ENCODE data around the gene SGSM1. TPM values are rescaled to one million over a fixed set of nuclear protein-coding genes. Genes with fewer than 3 reads are reported as not detected.

The SGSM1 gene
- total and polyA plus RNA-seq, 2 donors (not counting 1 experiment from before 2014, with no cell fraction given): not detected

- Histone ChIP-seq H3K4me1 (ENCODE audit: control insufficient read depth, extremely low read depth, insufficient read depth, low read length) (no peaks in the 10 kb centered on the region), H4K20me1 (ENCODE audit: control insufficient read depth, extremely low read depth, insufficient read depth, low read length) (no peaks in the 10 kb centered on the region), H3K9ac (ENCODE audit: insufficient read depth, low read length) (no peak overlapping the region), H3K36me3 (ENCODE audit: control insufficient read depth, insufficient read depth, low read length) (no peaks in the 10 kb centered on the region), H3K79me2 (ENCODE audit: control insufficient read depth, insufficient read depth, low read length) (no peaks in the 10 kb centered on the region), H3K4me2 (ENCODE audit: extremely low read depth, insufficient read depth, low read length) (no peak overlapping the region), H3K4me3 (replicated peaks in 1 of 4; ENCODE audit: control extremely low read depth in 1 of 4, insufficient read depth in 1 of 4, low read depth in 3 of 4, low read length in 4 of 4) (no peak overlapping the region), H3K27me3 (ENCODE audit: control insufficient read depth, insufficient read depth, low read length) (peaks cover 3% of the 10 kb centered on the region), H3K9me3 (ENCODE audit: control insufficient read depth, insufficient read depth, low read depth, low read length) (no peaks in the 10 kb centered on the region), H2AFZ (ENCODE audit: low read length) (no peak overlapping the region), H3K27ac (ENCODE audit: insufficient read depth, low read length) (no peak overlapping the region)
- no peak for TF ChIP-seq CTCF (conservative IDR thresholded peaks at IDR 0.05 in 1 of 2, IDR thresholded peaks at IDR 0.05 in 1 of 2; ENCODE audit: low read depth in 1 of 2, low read length in 2 of 2)
- DNase-seq (ENCODE audit: low read depth in 2 of 2): no peak
Observed at GRCh38 chr22:24826710-24827285, 20.8 kb downstream of the SGSM1 start.

- TF ChIP-seq EZH2 (IDR thresholded peaks at IDR 0.05; ENCODE audit: low read length, missing control alignments): no peak
- no peak for TF ChIP-seq CTCF (conservative IDR thresholded peaks at IDR 0.05 in 1 of 2, IDR thresholded peaks at IDR 0.05 in 1 of 2; ENCODE audit: low read depth in 1 of 2, low read length in 2 of 2)
- H3K4me2 ChIP-seq (ENCODE audit: extremely low read depth, insufficient read depth, low read length): no peak overlapping the region
- H3K36me3 ChIP-seq (ENCODE audit: control insufficient read depth, insufficient read depth, low read length): no peaks in the 10 kb centered on the region
- no peak overlapping the region for H3K9ac ChIP-seq (ENCODE audit: insufficient read depth, low read length)
- no peak overlapping the region for H3K27ac ChIP-seq (ENCODE audit: insufficient read depth, low read length)
- no peak overlapping the region for H2AFZ ChIP-seq (ENCODE audit: low read length)
- peaks cover 3% of the 10 kb centered on the region for H3K27me3 ChIP-seq (ENCODE audit: control insufficient read depth, insufficient read depth, low read length)
- H3K4me3 ChIP-seq (replicated peaks in 1 of 4; ENCODE audit: control extremely low read depth in 1 of 4, insufficient read depth in 1 of 4, low read depth in 3 of 4, low read length in 4 of 4): no peak overlapping the region
- H4K20me1 ChIP-seq (ENCODE audit: control insufficient read depth, extremely low read depth, insufficient read depth, low read length): no peaks in the 10 kb centered on the region
- no peaks in the 10 kb centered on the region for H3K79me2 ChIP-seq (ENCODE audit: control insufficient read depth, insufficient read depth, low read length)
- H3K9me3 ChIP-seq (ENCODE audit: control insufficient read depth, insufficient read depth, low read depth, low read length): no peaks in the 10 kb centered on the region
- DNase-seq (ENCODE audit: low read depth in 2 of 2): no peak
- no peaks in the 10 kb centered on the region for H3K4me1 ChIP-seq (ENCODE audit: control insufficient read depth, extremely low read depth, insufficient read depth, low read length)
Observed at GRCh38 chr22:24827296-24827695, 21.3 kb downstream of the SGSM1 start.

GRCh38 chr22:24830205-24830979 is 24.4 kb downstream of the SGSM1 start:
- Histone ChIP-seq H3K4me2 (ENCODE audit: extremely low read depth, insufficient read depth, low read length) (no peak overlapping the region), H3K36me3 (ENCODE audit: control insufficient read depth, insufficient read depth, low read length) (no peaks in the 10 kb centered on the region), H4K20me1 (ENCODE audit: control insufficient read depth, extremely low read depth, insufficient read depth, low read length) (no peaks in the 10 kb centered on the region), H3K9ac (ENCODE audit: insufficient read depth, low read length) (no peak overlapping the region), H3K79me2 (ENCODE audit: control insufficient read depth, insufficient read depth, low read length) (no peaks in the 10 kb centered on the region), H3K27me3 (ENCODE audit: control insufficient read depth, insufficient read depth, low read length) (peaks cover 3% of the 10 kb centered on the region), H3K4me1 (ENCODE audit: control insufficient read depth, extremely low read depth, insufficient read depth, low read length) (no peaks in the 10 kb centered on the region), H3K9me3 (ENCODE audit: control insufficient read depth, insufficient read depth, low read depth, low read length) (no peaks in the 10 kb centered on the region), H2AFZ (ENCODE audit: low read length) (no peak overlapping the region), H3K27ac (ENCODE audit: insufficient read depth, low read length) (no peak overlapping the region), H3K4me3 (replicated peaks in 1 of 4; ENCODE audit: control extremely low read depth in 1 of 4, insufficient read depth in 1 of 4, low read depth in 3 of 4, low read length in 4 of 4) (no peak overlapping the region)
- DNase-seq (ENCODE audit: low read depth in 2 of 2): no peak
- TF ChIP-seq CTCF (conservative IDR thresholded peaks at IDR 0.05 in 1 of 2, IDR thresholded peaks at IDR 0.05 in 1 of 2; ENCODE audit: low read depth in 1 of 2, low read length in 2 of 2): no peak
- TF ChIP-seq EZH2 (IDR thresholded peaks at IDR 0.05; ENCODE audit: low read length, missing control alignments): no peak

Data from fibroblast of lung (primary cell).